ENCODE results near the gene BEND6.
A peak's percentile ranks its signal among the peaks of the same experiment; 100 is the strongest.

BEND6 gene

GRCh38 chr6:57063847-57064246 lies 108.9 kb downstream of the BEND6 start:
- DNase-seq (ENCODE audit: low read depth), result no peak
- no peak for TF ChIP-seq CTCF (IDR thresholded peaks at IDR 0.05; ENCODE audit: low read length, missing control alignments)
- H3K4me3 ChIP-seq (replicated peaks; ENCODE audit: low read depth, low read length), result no peak overlapping the region

GRCh38 chr6:57064809-57065208 lies 109.9 kb downstream of the BEND6 start:
- H3K4me3 ChIP-seq (replicated peaks; ENCODE audit: low read depth, low read length), result no peak overlapping the region
- no peak for TF ChIP-seq CTCF (IDR thresholded peaks at IDR 0.05; ENCODE audit: low read length, missing control alignments)
- DNase-seq (ENCODE audit: low read depth), result peak; percentile 15

- no peak overlapping the region for H3K4me3 ChIP-seq (replicated peaks; ENCODE audit: low read depth, low read length)
- peak; percentile 62 for DNase-seq (ENCODE audit: low read depth)
- no peak for TF ChIP-seq CTCF (IDR thresholded peaks at IDR 0.05; ENCODE audit: low read length, missing control alignments)
Measured at GRCh38 chr6:57068061-57068460, 113.2 kb downstream of the BEND6 start.

GRCh38 chr6:57069228-57069627 lies 114.3 kb downstream of the BEND6 start:
- H3K4me3 ChIP-seq (replicated peaks; ENCODE audit: low read depth, low read length), result no peak overlapping the region
- no peak for TF ChIP-seq CTCF (IDR thresholded peaks at IDR 0.05; ENCODE audit: low read length, missing control alignments)
- DNase-seq (ENCODE audit: low read depth), result no peak

- no peak for TF ChIP-seq CTCF (IDR thresholded peaks at IDR 0.05; ENCODE audit: low read length, missing control alignments)
- no peak overlapping the region for H3K4me3 ChIP-seq (replicated peaks; ENCODE audit: low read depth, low read length)
- no peak for DNase-seq (ENCODE audit: low read depth)
Measured at GRCh38 chr6:57069920-57070331, 115.0 kb downstream of the BEND6 start.

- no peak overlapping the region for H3K4me3 ChIP-seq (replicated peaks; ENCODE audit: low read depth, low read length)
- peak; percentile 8 for DNase-seq (ENCODE audit: low read depth)
- no peak for TF ChIP-seq CTCF (IDR thresholded peaks at IDR 0.05; ENCODE audit: low read length, missing control alignments)
Measured at GRCh38 chr6:57072108-57072507, 117.2 kb downstream of the BEND6 start.

GRCh38 chr6:57074383-57074782 lies 119.5 kb downstream of the BEND6 start:
- no peak for DNase-seq (ENCODE audit: low read depth)
- no peak overlapping the region for H3K4me3 ChIP-seq (replicated peaks; ENCODE audit: low read depth, low read length)
- no peak for TF ChIP-seq CTCF (IDR thresholded peaks at IDR 0.05; ENCODE audit: low read length, missing control alignments)

Data from fibroblast of pulmonary artery (primary cell).